Neural progenitor cell (in vitro differentiated cells): ENCODE results near the gene WSCD2. TPM values are rescaled to one million over a fixed set of nuclear protein-coding genes. Genes with fewer than 3 reads are reported as not detected.
A peak's percentile ranks its signal among the peaks of the same experiment; 100 is the strongest.

Experiments used
- DNase-seq: peaks from one replicate; pipeline ENCODE4 v3.0.0-alpha.2; 2016; ENCODE audit warnings: low spot score
- H2AFZ ChIP-seq: fragments of 200-600 bp; sonication (generic); replicated peaks from 2 replicates; pipeline ENCODE4 v1.6.1; 2016; ENCODE audit warnings: antibody characterized with exemption
- H3F3A ChIP-seq: fragments of 200-600 bp; sonication (generic); 2 replicates; pipeline ENCODE4 v1.6.1; 2016; ENCODE audit warnings: antibody characterized with exemption, low read depth
- H3K27ac ChIP-seq: fragments of 200-600 bp; sonication (generic); 2 replicates; pipeline ENCODE4 v1.5.1; 2016; ENCODE audit warnings: mild to moderate bottlenecking
- H3K27me3 ChIP-seq: fragments of 200-600 bp; sonication (generic); 2 replicates; pipeline ENCODE4 v1.6.1; 2016; ENCODE audit warnings: mild to moderate bottlenecking, moderate library complexity
- H3K36me3 ChIP-seq: fragments of 200-600 bp; sonication (generic); 2 replicates; pipeline ENCODE4 v1.5.1; 2016
- H3K4me1 ChIP-seq: fragments of 200-600 bp; sonication (generic); 2 replicates; pipeline ENCODE4 v1.6.1; 2016; ENCODE audit warnings: mixed run types
- H3K4me2 ChIP-seq: fragments of 200-600 bp; sonication (generic); 2 replicates; pipeline ENCODE4 v1.6.1; 2016
- H3K4me3 ChIP-seq: fragments of 200-600 bp; sonication (generic); 2 replicates; pipeline ENCODE4 v1.5.1; 2016
- H3K79me2 ChIP-seq: fragments of 200-600 bp; sonication (generic); 2 replicates; pipeline ENCODE4 v1.6.1; 2016; ENCODE audit warnings: low read depth
- H3K9ac ChIP-seq: fragments of 200-600 bp; sonication (generic); 2 replicates; pipeline ENCODE4 v1.6.1; 2016
- H3K9me3 ChIP-seq: fragments of 200-600 bp; sonication (generic); 2 replicates; pipeline ENCODE4 v1.5.1; 2016; ENCODE audit warnings: low read depth
- H4K20me1 ChIP-seq: fragments of 200-600 bp; sonication (generic); 2 replicates; pipeline ENCODE4 v1.6.1; 2016; ENCODE audit warnings: low read depth
- H3K27ac Mint-ChIP-seq: 3 replicates; pipeline ENCODE4 v1.8.0; 2021; ENCODE audit warnings: mixed read lengths
- H3K27me3 Mint-ChIP-seq: 2 replicates; pipeline ENCODE4 v1.8.0; 2022; ENCODE audit warnings: low read depth, mild to moderate bottlenecking, inconsistent platforms, moderate library complexity, mixed read lengths; ENCODE audit not compliant: insufficient read depth
- H3K36me3 Mint-ChIP-seq: 3 replicates; pipeline ENCODE4 v1.8.0; 2021; ENCODE audit warnings: mixed read lengths
- H3K4me1 Mint-ChIP-seq: 3 replicates; pipeline ENCODE4 v1.8.0; 2021; ENCODE audit warnings: mixed read lengths
- H3K4me3 Mint-ChIP-seq: 3 replicates; pipeline ENCODE4 v1.8.0; 2021; ENCODE audit warnings: mild to moderate bottlenecking, moderate library complexity, mixed read lengths
- H3K9me3 Mint-ChIP-seq: 3 replicates; pipeline ENCODE4 v1.8.0; 2020; ENCODE audit warnings: mixed read lengths
- CTCF ChIP-seq: fragments of 200-600 bp; sonication (generic); IDR thresholded peaks from 2 replicates; pipeline ENCODE4 v1.5.1; 2017; ENCODE audit warnings: antibody characterized with exemption, mild to moderate bottlenecking
- EZH2 ChIP-seq: fragments of 200-600 bp; sonication (generic); IDR thresholded peaks from 2 replicates; pipeline ENCODE4 v1.6.1; 2017; ENCODE audit warnings: antibody characterized with exemption, mild to moderate bottlenecking, moderate library complexity
- EZH2phosphoT487 ChIP-seq: fragments of 200-600 bp; sonication (generic); IDR thresholded peaks from 2 replicates; pipeline ENCODE4 v1.6.1; 2017; ENCODE audit warnings: antibody characterized with exemption
- total RNA-seq: library from RNA; depleted of rRNA; stranded (reverse); fragments of >200 nt; gene quantifications from 2 replicates; pipeline ENCODE4 v1.2.3, GENCODE V29; 2015; ENCODE audit warnings: low replicate concordance

WSCD2 gene
- total RNA-seq, 1 donor from 2014 or later, result 6.6 TPM

GRCh38 chr12:108191938-108192337 is 62.9 kb downstream of the WSCD2 start:
- Histone ChIP-seq H3F3A (no peaks in the 10 kb centered on the region), H3K4me3 (no peak overlapping the region), H4K20me1 (peaks cover 3% of the 10 kb centered on the region), H3K27me3 (no peaks in the 10 kb centered on the region), H3K9ac (no peak overlapping the region), H3K4me1 (no peaks in the 10 kb centered on the region), H3K79me2 (no peaks in the 10 kb centered on the region), H2AFZ (no peak overlapping the region), H3K36me3 (no peaks in the 10 kb centered on the region), H3K27ac (no peak overlapping the region), H3K9me3 (no peaks in the 10 kb centered on the region), H3K4me2 (no peak overlapping the region)
- Mint-ChIP-seq H3K27ac (no peak overlapping the region), H3K36me3 (no peaks in the 10 kb centered on the region), H3K9me3 (no peaks in the 10 kb centered on the region), H3K4me3 (no peak overlapping the region), H3K4me1 (no peaks in the 10 kb centered on the region), H3K27me3 (peaks cover 15% of the 10 kb centered on the region)
- DNase-seq, result no peak
- no peak for TF ChIP-seq EZH2
- TF ChIP-seq EZH2phosphoT487, result no peak
- TF ChIP-seq CTCF, result no peak

- peaks cover 3% of the 10 kb centered on the region for H4K20me1 ChIP-seq
- no peaks in the 10 kb centered on the region for H3K9me3 Mint-ChIP-seq
- H3K9ac ChIP-seq, result no peak overlapping the region
- H3K4me2 ChIP-seq, result no peak overlapping the region
- no peaks in the 10 kb centered on the region for H3K36me3 Mint-ChIP-seq
- H3K9me3 ChIP-seq, result no peaks in the 10 kb centered on the region
- no peaks in the 10 kb centered on the region for H3K27me3 ChIP-seq
- H3K4me3 ChIP-seq, result no peak overlapping the region
- no peaks in the 10 kb centered on the region for H3K4me1 Mint-ChIP-seq
- no peak for TF ChIP-seq EZH2
- no peak for TF ChIP-seq CTCF
- TF ChIP-seq EZH2phosphoT487, result no peak
- H3K4me1 ChIP-seq, result no peaks in the 10 kb centered on the region
- peaks cover 15% of the 10 kb centered on the region for H3K27me3 Mint-ChIP-seq
- no peaks in the 10 kb centered on the region for H3K79me2 ChIP-seq
- H3F3A ChIP-seq, result no peaks in the 10 kb centered on the region
- no peak overlapping the region for H3K4me3 Mint-ChIP-seq
- no peak overlapping the region for H2AFZ ChIP-seq
- no peak overlapping the region for H3K27ac Mint-ChIP-seq
- no peaks in the 10 kb centered on the region for H3K36me3 ChIP-seq
- no peak for DNase-seq
- H3K27ac ChIP-seq, result no peak overlapping the region
Measured at GRCh38 chr12:108193493-108193892, 64.4 kb downstream of the WSCD2 start.

- peak; percentile 70 for DNase-seq
- H3K4me1 Mint-ChIP-seq, result no peaks in the 10 kb centered on the region
Measured at GRCh38 chr12:108193917-108194316, 64.8 kb downstream of the WSCD2 start.

More at GRCh38 chr12:108193917-108194316, 64.8 kb downstream of the WSCD2 start:
- H3K27me3 ChIP-seq, result no peaks in the 10 kb centered on the region
- H4K20me1 ChIP-seq, result peaks cover 3% of the 10 kb centered on the region
- H3K4me1 ChIP-seq, result no peaks in the 10 kb centered on the region
- H3K4me2 ChIP-seq, result no peak overlapping the region
- no peak overlapping the region for H2AFZ ChIP-seq
- H3K4me3 Mint-ChIP-seq, result no peak overlapping the region
- H3K9ac ChIP-seq, result no peak overlapping the region
- H3K79me2 ChIP-seq, result no peaks in the 10 kb centered on the region
- no peaks in the 10 kb centered on the region for H3K9me3 ChIP-seq
- H3K9me3 Mint-ChIP-seq, result no peaks in the 10 kb centered on the region
- no peaks in the 10 kb centered on the region for H3K36me3 ChIP-seq
- no peak overlapping the region for H3K27ac ChIP-seq
- no peak overlapping the region for H3K27ac Mint-ChIP-seq
- H3K4me3 ChIP-seq, result no peak overlapping the region
- no peaks in the 10 kb centered on the region for H3K36me3 Mint-ChIP-seq
- peak; percentile 86 for TF ChIP-seq CTCF
- no peak for TF ChIP-seq EZH2phosphoT487
- no peaks in the 10 kb centered on the region for H3F3A ChIP-seq
- H3K27me3 Mint-ChIP-seq, result peaks cover 15% of the 10 kb centered on the region
